ENCODE measurements around the gene SYNDIG1L. TPM values are rescaled to one million over a fixed set of nuclear protein-coding genes. Genes with fewer than 3 reads are reported as not detected.
"Not testable (repeated sequence)": the region's sequence is repeated elsewhere in the genome, so short reads cannot be mapped to it uniquely, and the experiment has no call there.

SYNDIG1L gene
- total and polyA plus RNA-seq, 2 of the 8 experiments (the other 6 are each of a cell fraction or from before 2014, with no cell fraction given): 3.0 to 3.2 TPM

DNA sequence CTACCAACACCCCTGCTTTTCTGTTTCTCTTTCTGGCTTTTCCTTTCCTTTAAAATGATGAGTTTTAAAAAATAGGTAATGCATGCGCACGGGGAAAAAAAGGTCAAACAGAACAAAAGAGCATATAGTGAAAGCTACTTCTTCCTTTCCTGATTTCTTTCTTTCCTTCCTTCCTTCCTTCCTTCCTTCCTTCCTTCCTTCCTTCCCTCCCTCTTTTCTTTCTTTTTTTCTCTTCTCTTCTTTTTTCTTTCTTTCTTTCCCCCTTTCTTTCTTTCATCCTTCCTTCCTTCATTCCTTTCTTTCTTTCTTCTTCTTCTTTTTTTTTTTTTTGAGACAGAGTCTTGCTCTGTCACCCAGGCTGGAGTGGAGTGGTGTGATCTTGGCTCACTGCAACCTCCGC, 35.5 kb downstream of the SYNDIG1L start:
- H3K4me3 ChIP-seq (ENCODE audit: extremely low read depth in 1 of 4, insufficient read depth in 2 of 4, low read depth in 3 of 4, low read length in 4 of 4); H3K9me3 ChIP-seq (ENCODE audit: insufficient read depth in 2 of 2, low read depth in 1 of 2, low read length in 1 of 2); H2AFZ ChIP-seq (ENCODE audit: low read length); H3K79me2 ChIP-seq (ENCODE audit: control insufficient read depth in 1 of 2, insufficient read depth in 2 of 2, low read length in 2 of 2); H3K36me3 ChIP-seq (ENCODE audit: control insufficient read depth in 2 of 4, insufficient read depth in 4 of 4, low read length in 3 of 4); H3K14ac ChIP-seq (ENCODE audit: insufficient read length); H3K27me3 ChIP-seq (replicated peaks in 1 of 4; ENCODE audit: control insufficient read depth in 3 of 4, extremely low read depth in 1 of 4, insufficient read depth in 3 of 4, low read length in 3 of 4); H3K23ac ChIP-seq (ENCODE audit: insufficient read length); H2BK15ac ChIP-seq (ENCODE audit: low read length); FAIRE-seq; H4K8ac ChIP-seq (ENCODE audit: extremely low read depth, insufficient read depth, low read length); H4K91ac ChIP-seq (replicated peaks; ENCODE audit: insufficient read length, low read length); H3K4me1 ChIP-seq (replicated peaks in 1 of 4; ENCODE audit: control insufficient read depth in 3 of 4, insufficient read depth in 4 of 4, low read length in 3 of 4); H2BK120ac ChIP-seq (replicated peaks; ENCODE audit: low read depth, low read length); H2BK12ac ChIP-seq (ENCODE audit: low read depth, low read length); H4K5ac ChIP-seq (ENCODE audit: insufficient read length, low read depth, low read length); H2AK5ac ChIP-seq (ENCODE audit: low read depth, low read length); H3K56ac ChIP-seq (replicated peaks; ENCODE audit: insufficient read length, low read depth, low read length); H4K20me1 ChIP-seq (replicated peaks in 1 of 2; ENCODE audit: control insufficient read depth in 1 of 2, insufficient read depth in 2 of 2, low read length in 2 of 2); H3K23me2 ChIP-seq (ENCODE audit: low read depth, low read length); H3K4ac ChIP-seq (replicated peaks; ENCODE audit: insufficient read length, low read depth, low read length); H2BK20ac ChIP-seq (ENCODE audit: low read length); H3K4me2 ChIP-seq (ENCODE audit: insufficient read depth in 1 of 2, low read depth in 2 of 2, low read length in 2 of 2); H3K18ac ChIP-seq (ENCODE audit: extremely low read depth, low read length); H3K79me1 ChIP-seq (ENCODE audit: low read depth, low read length); H3K27ac ChIP-seq (ENCODE audit: low read depth, low read length); DNase-seq (ENCODE audit: low read depth in 1 of 2, low spot score in 2 of 2); H3K9ac ChIP-seq (replicated peaks in 1 of 4; ENCODE audit: extremely low read depth in 1 of 4, low read depth in 3 of 4, low read length in 3 of 4); H2BK5ac ChIP-seq (ENCODE audit: low read depth, low read length): not testable (repeated sequence)
- CTCF ChIA-PET (ENCODE audit: partially characterized antibody): interaction anchor here (1.0 to 3.5 kb wide), 3 partner anchors 8 to 24 kb away, joined by 4 to 19 read pairs (median 4); no protein-coding TSS in a partner anchor
- POLR2A ChIA-PET (ENCODE audit: partially characterized antibody): interaction anchor here (0.9 kb wide), 1 partner anchor 10 kb away, joined by 3 read pairs; no protein-coding TSS in a partner anchor
- 96% methylated on average over 2 of the region's 3 CpGs; no CpG with 5 or more reads in 1 of the 2 experiments for WGBS, 2 experiments (ENCODE audit: extremely low coverage in 1 of 2, insufficient coverage in 1 of 2, insufficient read length in 1 of 2, insufficient replicate concordance in 2 of 2, low coverage in 1 of 2, low lambda C conversion rate in 2 of 2, missing lambda C conversion rate in 1 of 2)

Measured in H1 (cell line).